Stimulated activated CD8-positive, alpha-beta memory T cell treated with anti-CD3 and anti-CD28 coated beads, Interleukin-4, amount 100 ng/mL, for 24 hours (primary cell): Measurements from ENCODE around the gene PLA2G5.
"Not testable (repeated sequence)": the region's sequence is repeated elsewhere in the genome, so short reads cannot be mapped to it uniquely, and the experiment has no call there.

Experiments
- DNase-seq: peaks from one replicate; pipeline ENCODE4 v3.0.0-alpha.2; 2020; ENCODE audit warnings: low read depth

PLA2G5 gene, protein sequence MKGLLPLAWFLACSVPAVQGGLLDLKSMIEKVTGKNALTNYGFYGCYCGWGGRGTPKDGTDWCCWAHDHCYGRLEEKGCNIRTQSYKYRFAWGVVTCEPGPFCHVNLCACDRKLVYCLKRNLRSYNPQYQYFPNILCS

DNA sequence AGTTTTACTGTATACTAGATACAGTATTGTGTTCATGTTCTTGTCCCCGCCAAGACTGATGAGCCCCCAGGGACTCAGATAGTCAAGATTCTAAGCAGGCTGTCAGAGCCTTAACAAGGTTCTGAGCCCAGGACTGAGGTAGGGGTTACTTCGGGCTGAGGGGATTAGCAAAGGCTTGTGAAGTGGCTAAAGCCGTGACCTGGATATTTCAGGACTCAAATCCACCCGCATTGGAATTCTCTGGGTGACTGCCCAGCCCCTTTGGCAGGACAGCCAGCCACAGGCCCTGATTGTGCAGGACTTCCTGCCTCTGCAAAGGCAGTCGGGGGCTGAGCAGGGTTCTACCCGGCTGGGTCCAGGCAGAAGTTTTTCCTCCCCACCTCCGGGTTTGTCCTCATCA is at the start of gene PLA2G5:
TSS of gene PLA2G5 (plus strand) at position 321 of the 400 bp plus-strand sequence. CDS start 14,637 bp downstream, outside the sequence.
- no peak for DNase-seq

DNA sequence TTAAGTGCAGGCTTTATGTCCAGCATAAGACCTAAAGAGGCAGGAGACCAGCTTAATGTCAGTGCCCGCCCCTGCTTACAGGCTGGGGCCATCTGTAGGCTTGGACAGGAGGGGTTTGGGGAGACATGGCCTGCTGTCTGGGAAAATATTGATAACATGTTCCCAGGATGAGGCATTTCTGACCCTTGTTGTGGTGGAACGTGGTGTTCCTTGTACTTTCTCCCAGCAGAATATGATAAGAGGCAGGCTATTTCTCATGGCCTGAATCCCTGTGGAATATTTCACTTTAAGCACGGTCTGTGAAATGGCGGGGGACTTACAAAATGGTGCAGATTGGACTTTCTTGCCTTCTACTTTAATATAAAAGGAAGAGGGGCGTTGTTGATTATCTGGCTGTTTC is 41.9 kb upstream of the PLA2G5 start:
- no peak for DNase-seq

DNA sequence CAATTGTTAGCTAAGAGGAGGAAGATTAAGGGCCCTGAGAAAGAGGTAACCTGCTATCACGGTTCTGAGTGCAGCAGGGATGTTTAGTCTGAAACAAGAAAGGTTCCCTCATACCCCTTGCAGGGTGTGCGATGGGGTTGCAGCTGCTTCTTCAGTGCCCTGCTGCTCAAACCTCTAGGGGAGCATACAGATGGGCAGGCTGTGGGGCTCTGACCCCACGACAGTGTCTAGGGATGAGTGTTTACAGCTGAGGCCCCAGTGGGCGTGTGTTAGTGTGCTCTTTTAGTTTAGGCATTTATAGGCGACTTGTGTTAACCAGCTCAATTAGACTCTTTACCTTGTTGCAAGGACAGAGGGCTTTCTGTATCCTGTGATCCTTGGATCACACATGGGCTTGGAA is 41.3 kb upstream of the PLA2G5 start:
- DNase-seq = no peak

DNA sequence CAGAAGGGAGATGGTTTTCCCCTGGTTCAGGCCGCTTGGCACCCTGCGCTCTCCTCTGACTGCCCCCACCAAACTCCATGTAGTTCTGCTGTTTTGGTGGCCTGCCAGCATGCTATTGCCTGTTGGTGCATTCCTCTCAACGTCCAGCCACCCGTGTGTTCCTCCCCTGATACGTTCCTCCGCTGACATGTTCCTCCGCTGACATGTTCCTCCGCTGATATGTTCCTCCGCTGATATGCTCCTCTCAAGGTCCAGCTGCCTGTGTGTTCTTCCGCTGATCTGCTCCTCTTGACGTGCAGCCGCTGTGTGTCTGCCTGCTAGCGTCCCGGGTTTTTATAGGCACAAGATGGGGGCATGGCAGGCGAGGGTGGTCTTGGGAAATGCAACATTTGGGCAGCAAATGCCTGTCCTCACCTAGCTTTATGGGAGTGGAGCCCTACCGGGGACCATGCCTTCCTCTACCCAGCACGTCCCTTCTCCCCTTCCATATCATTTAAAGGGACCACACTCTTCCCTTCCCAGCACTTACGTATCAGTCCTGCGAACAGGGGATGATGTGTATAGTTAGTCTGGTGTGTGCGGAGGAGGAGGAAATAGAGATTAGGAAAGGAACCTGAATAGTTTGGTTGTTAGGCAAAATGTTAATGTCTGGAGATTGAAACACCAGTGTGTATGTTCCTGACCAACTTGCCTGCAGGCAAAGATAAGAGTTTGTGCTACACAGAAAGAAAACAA is 40.6 kb upstream of the PLA2G5 start:
- no peak for DNase-seq

DNA sequence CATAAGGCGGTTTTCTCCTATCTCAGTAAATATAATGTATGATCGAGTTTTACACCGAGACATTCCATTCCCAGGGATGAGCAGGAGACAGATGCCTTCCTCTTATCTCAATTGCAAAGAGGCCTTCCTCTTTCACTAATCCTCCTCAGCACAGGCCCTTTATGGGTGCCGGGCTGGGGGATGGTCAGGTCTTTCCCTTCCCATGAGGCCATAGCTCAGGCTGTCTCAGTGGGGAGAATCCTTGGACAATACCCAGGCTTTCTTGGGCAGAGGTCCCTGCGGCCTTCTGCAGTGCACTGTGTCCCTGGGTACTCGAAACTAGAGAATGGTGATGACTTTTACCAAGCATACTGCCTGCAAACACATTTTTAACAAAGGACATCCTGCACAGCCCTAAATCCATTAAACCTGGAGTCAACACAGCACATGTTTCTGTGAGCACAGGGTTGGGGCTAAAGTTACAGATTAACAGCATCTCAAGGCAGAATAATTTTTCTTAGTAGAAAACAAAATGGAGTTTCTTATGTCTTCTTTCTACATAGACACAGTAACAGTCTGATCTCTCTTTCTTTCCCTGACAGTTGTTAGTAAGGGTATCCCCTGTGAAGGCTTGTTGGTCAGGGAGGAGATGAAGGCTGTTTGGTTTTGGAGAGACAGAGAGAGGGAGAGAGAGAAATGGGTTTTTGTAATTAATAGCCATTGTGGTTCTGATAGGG is 39.4 kb upstream of the PLA2G5 start:
- DNase-seq = not testable (repeated sequence)

DNA sequence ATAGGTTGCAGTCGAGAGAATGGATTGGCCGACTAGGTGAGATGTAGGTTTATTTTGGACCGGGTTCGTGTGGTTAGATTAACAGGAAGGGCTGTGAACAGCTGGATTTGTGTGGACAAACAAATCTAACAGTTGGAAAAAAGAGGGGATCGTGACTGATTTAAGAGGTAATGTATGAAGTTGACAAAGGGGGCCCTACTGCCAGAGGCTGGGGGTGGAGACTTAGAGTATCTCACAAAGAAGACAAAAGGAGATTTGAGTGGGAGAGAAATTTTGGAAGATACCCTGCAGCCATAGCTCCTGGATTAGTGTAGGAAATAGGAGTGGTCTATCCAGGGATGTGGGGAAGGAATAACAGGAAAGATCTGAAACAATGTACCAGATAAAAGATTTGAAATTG is 38.8 kb upstream of the PLA2G5 start:
- no peak for DNase-seq

DNA sequence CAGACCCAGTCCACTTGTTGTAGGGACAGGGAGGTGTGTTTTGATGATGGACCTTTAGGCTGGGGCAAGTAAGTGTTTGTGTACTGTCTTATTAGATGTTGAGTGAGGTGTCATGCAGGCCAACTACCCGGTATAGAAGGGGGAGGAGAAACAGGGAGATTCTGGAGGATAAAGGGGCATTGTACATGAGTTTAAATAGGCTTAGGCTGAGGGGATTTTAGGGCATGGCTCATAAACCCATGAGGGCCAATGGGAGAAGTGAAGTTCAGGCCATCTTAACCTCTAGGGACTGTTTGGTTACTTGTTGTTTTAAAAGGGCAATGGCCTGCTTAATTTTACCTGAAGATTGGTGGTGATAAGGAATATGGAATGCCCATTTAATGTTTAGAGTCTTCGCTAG is 38.2 kb upstream of the PLA2G5 start:
- DNase-seq = no peak

DNA sequence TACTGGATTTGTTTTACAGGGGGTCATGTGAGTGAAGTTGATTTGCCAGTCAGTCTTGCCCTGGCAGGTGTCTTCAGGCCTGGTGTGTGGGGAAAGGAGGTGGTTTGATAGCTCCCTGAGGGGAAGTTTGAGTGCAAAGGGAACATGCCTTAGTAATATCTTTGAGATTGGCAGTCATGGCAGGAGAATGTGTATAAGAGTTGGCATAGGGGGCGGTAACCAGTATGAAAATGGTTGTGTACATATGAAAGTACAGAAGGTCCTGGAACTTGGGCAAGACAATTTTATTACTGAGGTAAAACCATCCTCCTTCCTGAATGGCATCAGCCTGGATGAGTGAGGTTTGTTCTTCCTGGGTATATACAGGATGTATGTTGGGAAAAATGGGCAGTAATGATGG is 37.6 kb upstream of the PLA2G5 start:
- no peak for DNase-seq

DNA sequence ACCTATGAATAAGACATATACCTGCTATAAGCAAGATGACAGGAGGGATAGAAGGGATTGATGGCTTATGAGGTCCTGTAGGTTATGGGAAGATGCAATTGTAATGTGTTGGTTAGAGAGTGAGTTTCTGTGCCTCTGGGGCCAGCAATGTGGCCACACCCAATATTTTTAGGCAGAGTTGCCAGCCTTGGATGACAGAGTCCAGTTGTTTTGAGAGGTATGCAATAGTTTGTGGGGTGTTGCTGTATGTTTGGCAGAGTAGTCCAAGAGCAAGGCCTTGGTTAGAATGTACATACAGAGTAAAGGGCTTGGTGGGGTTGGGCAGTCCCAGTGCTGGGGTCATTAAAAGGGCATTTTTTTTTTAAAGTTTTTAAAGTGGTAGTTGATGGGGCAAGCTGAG is 36.6 kb upstream of the PLA2G5 start:
- DNase-seq = no peak

DNA sequence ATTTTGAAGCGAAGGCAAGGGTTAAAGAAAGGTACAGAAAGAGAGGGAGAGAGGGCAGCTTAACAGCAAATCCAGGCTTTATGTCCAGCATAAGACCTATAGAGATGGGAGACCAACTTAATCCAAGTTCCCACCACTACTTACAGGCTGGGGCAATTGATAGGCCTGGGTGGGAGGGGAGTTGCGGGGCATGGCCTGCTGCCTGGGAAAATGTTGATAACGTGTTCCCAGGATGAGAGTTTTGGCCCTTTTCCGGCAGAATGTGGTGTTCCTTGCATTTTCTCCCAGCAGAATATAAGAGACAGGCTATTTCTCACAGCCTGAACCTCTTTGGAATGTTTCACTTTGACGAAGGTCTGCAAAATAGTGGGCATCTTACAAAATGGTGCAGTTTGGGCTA is 34.9 kb upstream of the PLA2G5 start:
- DNase-seq = no peak

DNA sequence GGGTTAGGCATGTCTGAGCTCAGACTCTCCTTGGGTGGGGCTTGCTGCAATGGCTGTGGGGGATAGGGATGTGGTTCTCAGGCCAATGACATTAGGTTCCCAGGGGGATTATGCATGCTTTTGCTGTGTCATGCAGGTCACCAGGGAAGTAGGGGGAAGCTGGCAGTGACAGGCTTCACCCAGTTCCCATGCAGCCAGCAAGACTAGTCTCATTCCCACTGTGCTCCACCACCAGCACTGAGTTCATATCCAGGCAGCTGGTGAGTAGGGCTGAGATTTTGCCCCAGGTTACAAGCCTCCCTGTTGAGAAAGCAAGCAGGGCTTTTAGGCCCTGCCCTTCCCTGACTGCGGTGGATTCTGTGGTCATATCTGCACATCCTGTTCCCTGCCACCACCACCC is 32.1 kb upstream of the PLA2G5 start:
- DNase-seq = no peak

DNA sequence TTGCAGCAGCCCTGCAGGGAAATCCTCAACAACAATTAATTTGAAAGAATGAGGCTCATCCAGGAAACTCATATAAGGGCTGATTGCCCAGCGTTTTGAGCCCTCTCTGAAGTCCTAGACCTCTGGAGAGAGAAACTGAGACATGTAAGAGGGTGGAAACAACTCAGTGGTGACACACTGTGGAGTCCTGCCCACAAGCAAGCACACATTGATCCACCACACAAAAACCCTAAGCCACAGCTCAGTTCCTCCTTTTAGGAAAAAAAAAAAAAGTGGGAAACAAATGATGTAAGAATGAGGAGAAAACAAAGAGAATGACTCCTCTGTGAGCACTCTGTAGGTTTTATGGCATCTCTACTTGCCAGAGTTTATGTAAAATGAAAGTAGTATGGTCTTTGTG is 22.9 kb upstream of the PLA2G5 start:
- DNase-seq = no peak

DNA sequence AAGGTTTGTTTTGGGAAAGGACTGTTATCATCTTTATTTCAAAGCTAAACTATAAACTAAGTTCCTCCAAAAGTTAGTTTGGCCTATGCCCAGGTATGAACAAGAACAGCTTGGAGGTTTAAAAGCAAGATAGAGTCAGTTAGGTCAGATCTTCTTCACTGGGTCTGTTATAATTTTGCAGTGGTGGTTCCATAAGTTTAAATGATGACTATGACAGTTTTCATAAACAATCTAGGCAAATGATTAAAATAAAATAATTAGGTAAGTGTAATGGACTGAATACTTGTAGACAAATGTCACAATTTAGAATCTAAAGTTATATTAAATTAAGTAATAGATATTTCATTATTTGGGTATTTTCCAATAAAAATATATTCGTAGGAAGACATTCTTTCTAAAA is 21.4 kb upstream of the PLA2G5 start:
- DNase-seq = no peak

DNA sequence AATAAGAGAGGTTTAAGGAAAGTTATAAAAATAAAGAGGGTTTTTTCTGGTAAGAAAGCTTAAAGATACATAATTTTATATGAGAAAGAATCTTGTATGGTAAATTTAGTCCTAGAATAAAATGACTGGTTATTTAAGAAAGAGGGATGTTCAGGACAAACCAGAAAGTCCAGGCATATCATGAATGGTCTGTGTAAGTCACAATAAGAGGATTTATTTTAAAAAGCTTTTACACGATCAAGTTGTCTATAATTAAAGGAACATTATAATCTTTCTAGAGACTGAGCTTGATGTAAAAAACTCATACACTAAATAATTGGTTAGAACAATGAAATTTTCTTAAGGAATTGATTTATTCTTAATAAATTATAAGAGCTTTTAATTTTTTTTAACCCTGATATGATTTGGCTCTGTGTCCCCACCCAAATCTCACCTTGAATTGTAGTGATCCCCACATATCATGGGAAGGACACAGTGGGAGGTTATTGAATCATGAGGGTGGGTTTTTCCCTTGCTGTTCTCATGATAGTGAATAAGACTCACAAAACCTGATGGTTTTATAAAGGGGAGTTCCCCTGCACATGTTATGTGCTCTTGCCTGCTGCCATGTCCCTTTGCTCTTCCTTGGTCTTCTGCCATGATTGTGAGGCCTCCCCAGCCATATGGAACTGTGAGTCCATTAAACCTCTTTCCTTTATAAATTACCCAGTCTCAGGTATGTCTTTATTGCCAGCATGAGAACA is 20.8 kb upstream of the PLA2G5 start:
- not testable (repeated sequence) for DNase-seq

DNA sequence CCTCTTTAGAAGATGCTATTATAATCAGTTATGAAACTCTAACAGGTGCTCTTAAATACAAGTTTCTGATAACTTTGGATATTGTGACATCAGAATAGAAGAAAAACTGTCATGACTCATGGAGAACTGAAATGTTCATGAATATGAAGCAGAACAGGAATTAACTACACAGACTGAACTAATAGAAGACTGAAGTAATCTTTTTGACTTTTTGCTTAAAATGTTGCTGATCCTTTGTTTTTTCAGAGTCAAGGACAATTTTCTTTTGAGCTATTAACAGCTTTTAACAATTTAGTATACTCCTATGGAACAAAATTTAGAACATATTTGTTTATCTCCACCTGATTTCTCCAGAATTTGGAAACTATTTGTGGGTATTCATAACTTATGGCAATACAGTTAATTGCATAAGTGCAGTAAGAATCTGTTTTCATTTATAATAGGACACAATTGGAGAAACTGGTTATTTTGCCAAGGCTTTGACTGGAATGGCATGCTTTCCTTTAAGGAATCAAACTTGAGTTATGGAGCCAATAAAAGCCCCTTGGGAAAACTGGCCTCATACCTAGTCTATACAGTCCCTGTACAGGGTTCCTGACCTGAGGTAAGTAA is 18.7 kb upstream of the PLA2G5 start:
- no peak for DNase-seq

DNA sequence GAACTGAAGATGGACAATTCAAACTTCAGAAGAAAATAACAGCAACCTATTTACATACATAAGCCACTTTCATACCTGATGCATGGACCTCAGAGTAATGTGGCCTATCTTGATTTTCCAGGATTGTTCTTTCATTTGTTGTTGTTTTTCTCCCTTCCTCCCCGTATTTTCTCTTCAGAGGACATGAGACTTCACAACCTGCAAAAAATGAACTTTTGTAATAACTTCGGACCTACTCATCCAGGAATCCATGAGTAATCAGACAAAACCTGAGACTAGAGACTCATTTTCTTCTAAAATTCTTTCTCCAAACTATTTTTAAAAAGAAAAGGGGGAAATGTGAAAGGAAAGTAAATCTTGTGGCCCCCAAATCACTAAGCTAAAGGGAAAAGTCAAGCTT is 17.6 kb upstream of the PLA2G5 start:
- no peak for DNase-seq

DNA sequence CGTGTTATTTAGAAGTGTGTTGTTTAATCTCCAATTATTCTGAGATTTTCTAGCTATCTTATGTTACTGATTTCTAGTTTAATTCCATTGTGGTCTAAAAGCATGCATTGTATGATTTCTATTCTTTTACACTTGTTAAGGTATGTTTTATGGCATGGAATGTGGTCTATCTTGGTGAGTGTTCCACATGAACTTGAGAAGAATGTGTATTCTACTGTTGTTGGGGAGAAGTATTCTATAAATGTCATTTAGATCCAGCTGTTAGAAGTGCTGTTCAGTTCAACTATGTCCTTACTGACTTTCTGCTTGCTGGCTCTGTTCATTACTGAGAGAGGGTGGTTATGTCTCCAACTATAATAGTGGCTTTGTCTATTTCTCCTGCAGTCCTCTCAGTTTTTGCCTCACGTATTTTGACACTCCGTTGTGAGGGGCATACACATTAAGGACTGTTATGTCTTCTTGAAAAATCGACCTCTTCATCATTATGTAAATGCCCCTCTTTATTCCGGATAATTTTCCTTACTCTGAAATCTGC is 12.0 kb upstream of the PLA2G5 start:
- no peak for DNase-seq

DNA sequence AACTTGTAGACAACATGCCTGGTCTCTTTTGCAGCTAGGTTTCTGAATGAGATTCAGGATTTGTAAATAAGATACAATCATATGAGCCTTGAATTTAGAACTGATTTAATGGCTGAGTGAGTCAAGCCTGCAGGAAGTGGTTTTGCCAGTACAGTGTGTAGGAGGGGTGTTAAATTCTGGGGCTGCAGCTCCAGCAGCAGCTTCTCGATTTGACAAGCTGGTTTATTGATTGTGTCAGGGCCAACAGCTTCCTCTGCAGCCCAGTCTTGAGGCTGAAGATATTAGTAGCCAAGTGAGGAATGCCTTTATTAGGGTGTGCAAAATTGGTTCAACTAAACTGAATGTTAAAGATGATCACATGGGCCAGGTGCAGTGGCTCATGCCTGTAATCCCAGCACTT is 11.5 kb upstream of the PLA2G5 start:
- peak; percentile 11 for DNase-seq

DNA sequence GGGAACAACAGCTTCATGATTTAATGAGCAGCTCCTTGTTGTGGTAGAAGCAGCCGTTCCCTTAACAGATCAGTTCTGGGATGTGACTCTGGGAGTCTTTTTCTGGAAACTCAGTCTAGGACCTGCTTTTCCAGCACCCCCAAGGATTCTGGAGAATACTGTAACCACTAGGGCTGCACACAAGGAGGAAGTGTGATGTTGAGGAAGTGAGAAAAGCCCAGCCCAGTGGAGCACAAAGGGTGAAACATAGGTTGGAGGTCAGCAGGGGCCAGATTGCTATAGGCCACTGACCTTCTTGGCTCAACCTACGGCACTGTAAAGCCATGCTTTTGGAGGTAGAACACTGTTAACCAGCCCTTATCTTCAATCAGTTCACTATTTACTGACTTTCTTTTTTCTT is 10.1 kb upstream of the PLA2G5 start:
- DNase-seq = no peak

DNA sequence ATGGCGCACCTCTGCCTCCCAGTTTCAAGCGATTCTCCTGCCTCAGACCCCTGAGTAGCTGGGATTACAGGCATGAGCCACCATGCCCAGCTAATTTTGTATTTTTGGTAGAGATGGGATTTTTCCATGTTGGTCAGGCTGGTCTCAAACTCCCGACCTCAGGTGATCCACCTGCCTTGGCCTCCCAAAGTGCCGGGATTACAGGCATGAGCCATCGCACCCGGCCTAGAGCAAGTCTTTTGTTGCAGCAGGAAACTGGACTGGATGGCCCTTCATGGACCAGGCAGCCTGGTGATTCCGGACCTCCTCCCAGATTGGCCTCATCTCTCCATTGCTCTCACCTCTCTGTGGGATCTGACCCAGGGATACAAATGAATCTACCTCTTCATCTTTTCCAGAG is 9.2 kb upstream of the PLA2G5 start:
- not testable (repeated sequence) for DNase-seq

DNA sequence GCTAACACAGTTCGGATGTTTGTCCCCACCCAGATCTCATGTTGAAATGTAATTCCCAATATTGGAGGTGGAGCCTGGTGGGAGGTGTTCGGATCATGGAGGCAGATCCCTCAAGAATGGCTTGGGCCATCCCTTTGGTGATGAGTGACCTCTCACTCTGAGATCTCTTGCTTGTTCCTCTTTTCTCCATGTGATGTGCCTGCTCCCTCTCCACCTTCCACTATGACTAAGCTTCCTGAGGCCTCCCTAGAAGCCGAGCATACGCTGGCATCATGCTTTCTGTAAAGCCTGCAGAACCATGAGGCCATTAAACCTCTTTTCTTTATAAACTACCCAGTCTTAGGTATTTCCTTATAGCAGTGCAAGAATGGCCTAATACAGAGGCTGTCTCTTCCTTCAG is 8.1 kb upstream of the PLA2G5 start:
- DNase-seq = no peak

DNA sequence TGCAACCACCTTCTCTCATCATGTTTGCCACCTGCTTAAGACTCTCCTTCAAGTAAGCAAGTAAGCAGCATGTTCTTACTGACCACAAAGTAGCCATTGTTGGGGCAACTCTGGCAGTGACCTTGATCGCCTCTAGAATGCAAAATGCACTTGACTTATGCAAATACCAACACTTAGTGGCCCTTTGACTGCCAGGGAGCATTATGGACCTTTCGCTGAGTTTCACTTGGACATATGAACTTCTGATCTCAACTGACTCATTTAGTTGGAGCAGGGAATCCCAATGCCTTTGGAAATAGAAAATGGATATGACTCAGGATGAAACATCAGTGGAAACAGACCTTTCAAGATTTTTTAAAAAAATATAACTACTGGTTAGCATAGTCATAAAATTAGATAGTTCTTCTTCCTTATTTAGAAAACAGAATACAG is 6.1 kb upstream of the PLA2G5 start:
- DNase-seq = no peak
